Measurements from ENCODE around the gene GP1BB. TPM values are rescaled to one million over a fixed set of nuclear protein-coding genes. Genes with fewer than 3 reads are reported as not detected.

The GP1BB gene
- total and polyA plus RNA-seq, 2 of the 4 experiments (the other 2 are of a cell fraction): 0.18 to 1.5 TPM

DNA sequence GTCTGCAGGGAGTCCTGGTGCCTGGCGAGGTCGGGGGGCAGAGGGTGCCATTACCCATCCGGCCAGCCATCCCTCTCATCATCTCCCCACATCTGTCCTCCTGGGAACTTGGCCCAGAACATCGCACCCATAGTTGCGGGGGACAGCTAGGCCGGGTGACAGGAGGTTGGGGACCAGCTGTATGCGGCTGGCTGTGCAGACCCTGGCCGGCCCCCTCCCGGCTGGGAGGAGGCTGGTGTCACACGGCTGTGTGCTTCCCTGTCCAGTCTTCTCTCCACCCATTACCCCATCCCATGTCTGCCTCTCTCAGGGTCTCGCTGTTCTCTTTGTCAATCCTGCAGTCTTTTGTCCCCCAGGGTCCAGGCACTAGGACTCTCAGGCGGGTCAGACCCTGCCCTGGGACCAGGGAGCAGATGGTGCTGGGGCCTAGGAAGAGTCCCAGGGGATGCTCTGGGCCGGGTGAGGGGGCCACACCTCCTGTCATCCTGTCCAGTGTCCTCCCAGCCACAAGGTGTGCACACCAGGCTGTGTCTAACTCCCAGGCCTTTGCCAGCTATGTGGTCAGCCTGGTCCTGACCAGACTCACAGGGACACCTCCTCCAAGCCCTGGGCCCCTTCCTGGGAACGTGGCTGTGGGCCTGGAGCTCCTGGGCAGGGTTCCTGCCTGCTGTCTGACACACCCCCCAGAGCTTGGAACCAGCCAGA lies 30.8 kb downstream of the GP1BB start:
- H2AK5ac ChIP-seq (ENCODE audit: low read depth, low read length): no peak overlapping the region
- no peak overlapping the region for H4K91ac ChIP-seq (ENCODE audit: insufficient read depth, low read depth, low read length)
- no peak overlapping the region for H2BK120ac ChIP-seq (ENCODE audit: low read depth, low read length)
- H3K4me2 ChIP-seq (ENCODE audit: low read depth, low read length): no peak overlapping the region
- intact Hi-C loops (cut with micrococcal nuclease): no loop called here
- H3K27me3 ChIP-seq (ENCODE audit: control insufficient read depth, insufficient read depth, low read length): peaks cover 73% of the 10 kb centered on the region
- no peak for DNase-seq
- H2BK15ac ChIP-seq (ENCODE audit: low read depth, low read length): no peak overlapping the region
- POLR2A ChIA-PET (ENCODE audit: unreplicated experiment): no interaction called here
- H3K27ac ChIP-seq (ENCODE audit: insufficient read depth, low read length): no peak overlapping the region
- BruUV-seq (replicated peaks): no TSS peak
- H3K79me1 ChIP-seq (ENCODE audit: low read depth in 1 of 2, low read length in 2 of 2): no peaks in the 10 kb centered on the region
- in situ Hi-C loops (cut with MboI; ENCODE audit: low sequenced_read_pairs): no loop called here
- no peak overlapping the region for H4K5ac ChIP-seq (ENCODE audit: low read depth, low read length)
- 40% methylated on average over 2 of the region's 14 CpGs; no CpG with 5 or more reads in 1 of the 2 experiments for WGBS, 2 experiments (ENCODE audit: extremely low coverage in 2 of 2, insufficient read length in 1 of 2)
- H4K8ac ChIP-seq (ENCODE audit: low read depth in 2 of 2, low read length in 2 of 2): no peak overlapping the region
- CTCF ChIA-PET: no interaction called here
- H3K9me1 ChIP-seq (ENCODE audit: insufficient read depth, low read length): peaks cover 5% of the 10 kb centered on the region
- H2BK5ac ChIP-seq (ENCODE audit: low read depth, low read length, poor library complexity, severe bottlenecking): no peak overlapping the region
- no peak for TF ChIP-seq FOS (IDR thresholded peaks at IDR 0.05; ENCODE audit: low read depth, low read length)
- no peak overlapping the region for H2AFZ ChIP-seq (replicated peaks; ENCODE audit: low read length, poor library complexity)
- peaks cover 6% of the 10 kb centered on the region; the same call in 1 of the 2 replicates for H4K20me1 ChIP-seq (ENCODE audit: insufficient read depth, low read length)
- no peak overlapping the region for H3K4me3 ChIP-seq (ENCODE audit: insufficient read depth, low read depth, low read length)
- H3K9ac ChIP-seq (ENCODE audit: low read depth, low read length): no peak overlapping the region
- no peak overlapping the region for H2AK9ac ChIP-seq (replicated peaks; ENCODE audit: low read depth, low read length, poor library complexity)
- no peak overlapping the region for H2BK20ac ChIP-seq (ENCODE audit: low read depth, low read length)
- H3K56ac ChIP-seq (ENCODE audit: extremely low read depth, insufficient read depth, low read length): no peak overlapping the region
- no peak overlapping the region for H3K18ac ChIP-seq (ENCODE audit: low read depth, low read length)
- dilution Hi-C loops (cut with HindIII; ENCODE audit: low sequenced_read_pairs, unreplicated experiment): no loop called here
- no peaks in the 10 kb centered on the region for H3K9me3 ChIP-seq (ENCODE audit: control insufficient read depth, insufficient read depth, low read length)
- H3K4ac ChIP-seq (ENCODE audit: low read depth, low read length): no peak overlapping the region
- H3K23ac ChIP-seq (ENCODE audit: low read depth, low read length): no peak overlapping the region
- H3K36me3 ChIP-seq (ENCODE audit: control insufficient read depth, insufficient read depth, low read length): no peaks in the 10 kb centered on the region
- H3K4me1 ChIP-seq (ENCODE audit: control insufficient read depth, insufficient read depth, low read length): peaks cover 9% of the 10 kb centered on the region
- no peak for ATAC-seq (ENCODE audit: low read depth)
- H3K14ac ChIP-seq (replicated peaks; ENCODE audit: low read depth, low read length): no peak overlapping the region

All from IMR-90 (cell line).